Measurements from ENCODE around the gene EPHB2.

The EPHB2 gene

DNA sequence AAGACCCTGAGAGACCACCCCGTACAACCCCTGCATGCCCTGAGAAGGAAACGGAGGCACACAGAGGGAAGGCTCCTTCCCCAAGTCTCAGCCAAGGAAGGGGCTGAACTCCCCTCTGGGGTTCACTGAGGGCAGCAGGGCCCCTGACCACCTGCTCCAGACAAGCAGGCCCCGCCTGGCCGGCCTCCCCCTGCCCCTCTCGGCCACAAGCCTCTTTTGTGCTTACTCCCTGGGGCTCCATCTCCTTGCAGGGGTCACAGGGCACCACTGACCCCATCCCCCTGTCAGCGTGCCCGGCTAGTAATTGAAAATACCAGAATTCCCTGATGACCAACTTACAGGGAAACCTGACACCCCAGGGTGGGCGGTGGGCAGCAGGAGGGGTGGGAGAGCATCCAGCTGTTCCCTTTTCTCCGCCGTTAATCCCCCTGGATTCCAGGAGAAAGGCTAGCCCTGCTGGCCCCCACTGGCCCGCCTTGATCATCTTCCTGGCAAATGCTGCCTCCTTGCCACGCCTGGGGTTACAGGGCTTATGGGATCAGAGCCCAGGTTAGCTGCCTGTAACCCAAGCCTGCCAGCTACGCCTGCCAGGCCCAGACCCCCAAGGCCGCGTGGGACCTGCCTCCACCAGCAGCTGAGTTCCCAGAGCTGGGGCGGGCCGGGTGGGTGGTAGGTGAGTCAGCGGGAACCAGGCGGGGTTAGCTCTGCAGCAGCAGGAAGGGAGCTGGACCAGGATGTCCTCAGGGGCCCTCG is 165.9 kb downstream of the EPHB2 start:
- TF ChIP-seq TCF12 (IDR thresholded peaks at IDR 0.05; ENCODE audit: low read depth) (no peak), NFIC (IDR thresholded peaks at IDR 0.05) (no peak), EP300 (IDR thresholded peaks at IDR 0.05; ENCODE audit: borderline replicate concordance) (no peak), FOXM1 (IDR thresholded peaks at IDR 0.05; ENCODE audit: borderline replicate concordance, low read depth) (no peak), CREB1 (IDR thresholded peaks at IDR 0.05; ENCODE audit: low read depth) (no peak), ZBTB7A (IDR thresholded peaks at IDR 0.05; ENCODE audit: low read depth) (no peak), RAD21 (IDR thresholded peaks at IDR 0.05; ENCODE audit: low read depth) (no peak), YY1 (IDR thresholded peaks at IDR 0.05; ENCODE audit: low read depth) (no peak), EGR1 (IDR thresholded peaks at IDR 0.05) (no peak), TAF1 (IDR thresholded peaks at IDR 0.05; ENCODE audit: low read depth) (no peak), CEBPB (IDR thresholded peaks at IDR 0.05) (no peak), TEAD4 (IDR thresholded peaks at IDR 0.05) (no peak)
- TF ChIP-seq, protein P1, sequence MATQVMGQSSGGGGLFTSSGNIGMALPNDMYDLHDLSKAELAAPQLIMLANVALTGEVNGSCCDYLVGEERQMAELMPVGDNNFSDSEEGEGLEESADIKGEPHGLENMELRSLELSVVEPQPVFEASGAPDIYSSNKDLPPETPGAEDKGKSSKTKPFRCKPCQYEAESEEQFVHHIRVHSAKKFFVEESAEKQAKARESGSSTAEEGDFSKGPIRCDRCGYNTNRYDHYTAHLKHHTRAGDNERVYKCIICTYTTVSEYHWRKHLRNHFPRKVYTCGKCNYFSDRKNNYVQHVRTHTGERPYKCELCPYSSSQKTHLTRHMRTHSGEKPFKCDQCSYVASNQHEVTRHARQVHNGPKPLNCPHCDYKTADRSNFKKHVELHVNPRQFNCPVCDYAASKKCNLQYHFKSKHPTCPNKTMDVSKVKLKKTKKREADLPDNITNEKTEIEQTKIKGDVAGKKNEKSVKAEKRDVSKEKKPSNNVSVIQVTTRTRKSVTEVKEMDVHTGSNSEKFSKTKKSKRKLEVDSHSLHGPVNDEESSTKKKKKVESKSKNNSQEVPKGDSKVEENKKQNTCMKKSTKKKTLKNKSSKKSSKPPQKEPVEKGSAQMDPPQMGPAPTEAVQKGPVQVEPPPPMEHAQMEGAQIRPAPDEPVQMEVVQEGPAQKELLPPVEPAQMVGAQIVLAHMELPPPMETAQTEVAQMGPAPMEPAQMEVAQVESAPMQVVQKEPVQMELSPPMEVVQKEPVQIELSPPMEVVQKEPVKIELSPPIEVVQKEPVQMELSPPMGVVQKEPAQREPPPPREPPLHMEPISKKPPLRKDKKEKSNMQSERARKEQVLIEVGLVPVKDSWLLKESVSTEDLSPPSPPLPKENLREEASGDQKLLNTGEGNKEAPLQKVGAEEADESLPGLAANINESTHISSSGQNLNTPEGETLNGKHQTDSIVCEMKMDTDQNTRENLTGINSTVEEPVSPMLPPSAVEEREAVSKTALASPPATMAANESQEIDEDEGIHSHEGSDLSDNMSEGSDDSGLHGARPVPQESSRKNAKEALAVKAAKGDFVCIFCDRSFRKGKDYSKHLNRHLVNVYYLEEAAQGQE (IDR thresholded peaks at IDR 0.05; ENCODE audit: low read depth), result no peak
- TF ChIP-seq, protein P2, sequence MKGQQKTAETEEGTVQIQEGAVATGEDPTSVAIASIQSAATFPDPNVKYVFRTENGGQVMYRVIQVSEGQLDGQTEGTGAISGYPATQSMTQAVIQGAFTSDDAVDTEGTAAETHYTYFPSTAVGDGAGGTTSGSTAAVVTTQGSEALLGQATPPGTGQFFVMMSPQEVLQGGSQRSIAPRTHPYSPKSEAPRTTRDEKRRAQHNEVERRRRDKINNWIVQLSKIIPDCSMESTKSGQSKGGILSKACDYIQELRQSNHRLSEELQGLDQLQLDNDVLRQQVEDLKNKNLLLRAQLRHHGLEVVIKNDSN (IDR thresholded peaks at IDR 0.05), result no peak
- TF ChIP-seq, protein P3, sequence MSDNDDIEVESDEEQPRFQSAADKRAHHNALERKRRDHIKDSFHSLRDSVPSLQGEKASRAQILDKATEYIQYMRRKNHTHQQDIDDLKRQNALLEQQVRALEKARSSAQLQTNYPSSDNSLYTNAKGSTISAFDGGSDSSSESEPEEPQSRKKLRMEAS (IDR thresholded peaks at IDR 0.05), result no peak

DNA sequence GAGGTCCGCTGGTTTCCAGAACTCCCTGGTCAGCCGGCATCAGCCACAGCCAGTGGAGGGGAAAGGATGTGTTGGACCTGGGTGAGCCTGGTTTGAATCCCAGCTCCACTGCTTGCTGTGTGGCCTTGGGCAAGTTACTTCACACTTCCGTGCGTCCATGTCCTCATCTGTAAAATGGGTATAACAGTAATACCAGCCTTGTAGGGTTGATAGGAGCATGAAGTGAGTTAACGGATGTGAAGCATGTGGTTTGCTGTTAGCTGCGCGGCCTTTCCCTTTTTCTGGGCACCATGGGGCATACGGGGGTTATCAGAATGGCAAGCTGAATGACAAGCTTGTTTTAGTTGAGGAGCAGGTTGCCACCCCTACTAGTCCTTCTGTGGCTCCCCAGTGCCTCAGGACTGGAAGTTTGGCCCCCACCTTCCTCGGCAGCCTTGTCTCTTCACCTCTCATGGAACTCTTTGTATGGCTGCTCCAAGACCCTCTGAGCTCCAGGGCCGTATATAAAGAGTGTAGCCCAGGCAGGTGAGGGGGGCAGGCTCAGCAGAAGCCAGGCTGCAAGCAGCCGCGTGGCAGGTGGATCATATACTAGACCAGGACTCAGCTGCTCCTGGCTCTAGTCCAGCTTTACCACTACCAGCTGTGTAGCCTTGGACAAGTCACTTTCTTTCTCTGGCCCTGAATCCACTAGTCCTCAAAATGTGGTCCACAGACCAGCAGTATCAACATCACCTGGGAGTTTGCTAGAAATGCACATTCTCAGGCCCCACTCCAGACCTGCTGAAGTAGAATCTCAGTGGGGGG is 166.7 kb downstream of the EPHB2 start:
- no peak for TF ChIP-seq TEAD4 (IDR thresholded peaks at IDR 0.05)
- no peak for TF ChIP-seq FOXM1 (IDR thresholded peaks at IDR 0.05; ENCODE audit: borderline replicate concordance, low read depth)
- no peak for TF ChIP-seq TCF12 (IDR thresholded peaks at IDR 0.05; ENCODE audit: low read depth)
- no peak for TF ChIP-seq RAD21 (IDR thresholded peaks at IDR 0.05; ENCODE audit: low read depth)
- TF ChIP-seq, protein P1 (IDR thresholded peaks at IDR 0.05; ENCODE audit: low read depth), result no peak
- TF ChIP-seq EP300 (IDR thresholded peaks at IDR 0.05; ENCODE audit: borderline replicate concordance), result no peak
- no peak for TF ChIP-seq NFIC (IDR thresholded peaks at IDR 0.05)
- no peak for TF ChIP-seq YY1 (IDR thresholded peaks at IDR 0.05; ENCODE audit: low read depth)
- no peak for TF ChIP-seq TAF1 (IDR thresholded peaks at IDR 0.05; ENCODE audit: low read depth)
- TF ChIP-seq, protein P2 (IDR thresholded peaks at IDR 0.05), result no peak
- no peak for TF ChIP-seq CREB1 (IDR thresholded peaks at IDR 0.05; ENCODE audit: low read depth)

DNA sequence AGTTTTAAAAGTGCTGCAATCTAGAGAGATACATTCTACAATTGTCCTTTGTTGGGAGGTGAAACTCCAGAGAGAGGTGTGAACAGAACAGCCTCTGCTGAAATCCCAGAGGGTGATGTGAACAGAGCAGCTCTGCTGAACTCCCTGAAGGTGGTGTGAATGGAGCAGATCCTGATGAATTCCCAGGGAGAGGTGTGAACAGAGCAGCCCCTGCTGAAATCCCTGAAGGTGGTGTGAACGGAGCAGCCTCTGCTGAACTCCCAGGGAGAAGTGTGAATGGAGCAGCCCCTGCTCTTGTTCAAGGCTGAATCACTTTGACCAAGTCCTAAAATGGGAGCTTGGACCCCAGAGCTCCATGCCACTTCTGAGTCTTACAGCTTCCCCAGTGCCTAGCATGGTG is 167.3 kb downstream of the EPHB2 start:
- TF ChIP-seq ZBTB7A (IDR thresholded peaks at IDR 0.05; ENCODE audit: low read depth), result no peak
- no peak for TF ChIP-seq TEAD4 (IDR thresholded peaks at IDR 0.05)
- TF ChIP-seq YY1 (IDR thresholded peaks at IDR 0.05; ENCODE audit: low read depth), result no peak
- TF ChIP-seq TAF1 (IDR thresholded peaks at IDR 0.05; ENCODE audit: low read depth), result no peak
- no peak for TF ChIP-seq EP300 (IDR thresholded peaks at IDR 0.05; ENCODE audit: borderline replicate concordance)
- no peak for TF ChIP-seq TCF12 (IDR thresholded peaks at IDR 0.05; ENCODE audit: low read depth)
- no peak for TF ChIP-seq FOXM1 (IDR thresholded peaks at IDR 0.05; ENCODE audit: borderline replicate concordance, low read depth)
- no peak for TF ChIP-seq CEBPB (IDR thresholded peaks at IDR 0.05)
- TF ChIP-seq, protein P3 (IDR thresholded peaks at IDR 0.05), result no peak
- no peak for TF ChIP-seq EGR1 (IDR thresholded peaks at IDR 0.05)
- no peak for TF ChIP-seq RAD21 (IDR thresholded peaks at IDR 0.05; ENCODE audit: low read depth)

DNA sequence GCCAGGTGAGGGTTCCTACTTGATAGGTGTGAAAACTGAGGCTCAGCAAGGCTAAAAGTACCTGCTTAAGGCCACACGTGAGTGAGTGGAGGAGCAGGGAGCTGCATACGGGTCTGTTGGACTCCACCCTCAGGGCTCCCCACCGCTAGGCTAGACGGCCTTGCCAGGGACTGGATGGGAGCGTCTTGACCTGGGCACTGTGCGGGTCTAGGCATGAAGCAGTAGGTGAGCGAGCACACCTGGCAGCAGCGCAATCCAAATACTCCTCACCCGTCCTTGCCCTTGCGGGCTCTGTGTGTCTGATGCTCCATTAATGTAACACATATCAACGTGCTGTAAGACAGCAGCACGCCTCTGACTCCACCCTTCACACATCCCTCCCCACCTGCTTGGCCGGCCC is 168.0 kb downstream of the EPHB2 start:
- TF ChIP-seq FOXM1 (IDR thresholded peaks at IDR 0.05; ENCODE audit: borderline replicate concordance, low read depth) (no peak), CEBPB (IDR thresholded peaks at IDR 0.05) (no peak), NFIC (IDR thresholded peaks at IDR 0.05) (no peak), ZBTB7A (IDR thresholded peaks at IDR 0.05; ENCODE audit: low read depth) (no peak), EP300 (IDR thresholded peaks at IDR 0.05; ENCODE audit: borderline replicate concordance) (no peak), CREB1 (IDR thresholded peaks at IDR 0.05; ENCODE audit: low read depth) (no peak), TCF12 (IDR thresholded peaks at IDR 0.05; ENCODE audit: low read depth) (no peak), YY1 (IDR thresholded peaks at IDR 0.05; ENCODE audit: low read depth) (no peak), TEAD4 (IDR thresholded peaks at IDR 0.05) (no peak)
- TF ChIP-seq, protein P1 (IDR thresholded peaks at IDR 0.05; ENCODE audit: low read depth), result no peak

Measured in Ishikawa (cell line).